GM12873 (cell line): ENCODE results near the gene RAD51B.

ENCODE experiments used
- TF ChIP-seq, protein P1 (sequence below): IDR thresholded peaks from 2 replicates; pipeline ENCODE4 v1.5.1; 2012; ENCODE audit warnings: low read depth, mild to moderate bottlenecking, moderate library complexity, low read length, control low read depth; ENCODE audit not compliant: insufficient read depth; ENCODE audit errors: missing control alignments

RAD51B gene

DNA sequence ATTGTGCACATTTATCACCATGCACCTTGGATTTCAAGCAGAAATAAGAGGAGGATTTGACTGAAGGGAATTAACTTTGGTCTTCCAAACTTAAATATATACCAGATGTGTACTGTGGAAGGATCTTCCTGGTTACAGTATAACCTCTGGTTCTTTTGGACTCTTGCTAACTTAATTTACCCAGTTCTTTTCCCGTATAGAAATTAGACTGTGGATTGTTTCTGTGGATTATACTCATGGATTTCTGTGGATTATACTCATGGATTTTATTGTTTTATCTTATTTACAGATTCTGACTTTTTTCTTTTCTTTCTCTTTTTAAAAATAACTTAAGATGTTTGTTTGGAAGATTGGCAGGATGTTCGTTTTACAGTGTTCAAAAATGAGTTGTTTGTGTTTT, 215.3 kb downstream of the RAD51B start:
- TF ChIP-seq, protein P1, sequence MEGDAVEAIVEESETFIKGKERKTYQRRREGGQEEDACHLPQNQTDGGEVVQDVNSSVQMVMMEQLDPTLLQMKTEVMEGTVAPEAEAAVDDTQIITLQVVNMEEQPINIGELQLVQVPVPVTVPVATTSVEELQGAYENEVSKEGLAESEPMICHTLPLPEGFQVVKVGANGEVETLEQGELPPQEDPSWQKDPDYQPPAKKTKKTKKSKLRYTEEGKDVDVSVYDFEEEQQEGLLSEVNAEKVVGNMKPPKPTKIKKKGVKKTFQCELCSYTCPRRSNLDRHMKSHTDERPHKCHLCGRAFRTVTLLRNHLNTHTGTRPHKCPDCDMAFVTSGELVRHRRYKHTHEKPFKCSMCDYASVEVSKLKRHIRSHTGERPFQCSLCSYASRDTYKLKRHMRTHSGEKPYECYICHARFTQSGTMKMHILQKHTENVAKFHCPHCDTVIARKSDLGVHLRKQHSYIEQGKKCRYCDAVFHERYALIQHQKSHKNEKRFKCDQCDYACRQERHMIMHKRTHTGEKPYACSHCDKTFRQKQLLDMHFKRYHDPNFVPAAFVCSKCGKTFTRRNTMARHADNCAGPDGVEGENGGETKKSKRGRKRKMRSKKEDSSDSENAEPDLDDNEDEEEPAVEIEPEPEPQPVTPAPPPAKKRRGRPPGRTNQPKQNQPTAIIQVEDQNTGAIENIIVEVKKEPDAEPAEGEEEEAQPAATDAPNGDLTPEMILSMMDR = no peak

DNA sequence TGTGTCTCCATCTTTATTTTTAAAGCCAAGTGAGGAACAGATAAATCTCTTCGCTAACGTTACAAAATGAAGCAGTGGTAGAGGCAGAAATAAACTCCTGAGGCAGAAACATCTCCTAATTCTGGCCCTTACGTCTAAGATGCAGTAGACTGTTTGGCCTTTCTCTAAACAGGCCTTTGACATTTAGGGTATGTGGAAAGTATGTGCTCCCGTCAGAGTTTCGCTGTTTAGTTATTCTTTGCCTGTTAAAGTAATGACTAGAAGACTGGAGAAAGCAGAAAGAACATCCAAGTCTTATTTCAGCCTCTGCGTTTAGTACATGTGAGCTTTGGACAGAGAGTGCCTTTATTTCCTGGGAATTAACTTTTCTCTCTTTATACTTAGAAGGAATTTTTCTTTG, 216.6 kb downstream of the RAD51B start:
- TF ChIP-seq, protein P1 = no peak

DNA sequence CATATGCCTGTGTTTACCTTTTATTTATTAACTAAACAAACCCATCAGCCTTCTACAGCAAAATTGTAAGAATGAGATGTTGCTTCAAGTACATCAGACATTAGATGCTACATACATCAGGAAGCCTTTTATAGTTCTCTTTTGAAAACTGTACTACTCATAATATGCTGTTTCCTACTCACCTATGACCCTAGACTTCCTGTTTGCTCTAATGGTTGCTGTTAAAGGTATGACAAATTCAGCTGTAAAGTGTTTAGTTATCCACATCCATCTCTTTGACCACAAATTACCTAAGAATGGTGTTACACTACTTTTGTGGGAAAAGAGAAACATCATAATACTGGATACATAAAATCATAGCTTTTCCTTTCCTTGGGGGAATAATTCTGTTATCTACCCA, 220.0 kb downstream of the RAD51B start:
- TF ChIP-seq, protein P1 = no peak

DNA sequence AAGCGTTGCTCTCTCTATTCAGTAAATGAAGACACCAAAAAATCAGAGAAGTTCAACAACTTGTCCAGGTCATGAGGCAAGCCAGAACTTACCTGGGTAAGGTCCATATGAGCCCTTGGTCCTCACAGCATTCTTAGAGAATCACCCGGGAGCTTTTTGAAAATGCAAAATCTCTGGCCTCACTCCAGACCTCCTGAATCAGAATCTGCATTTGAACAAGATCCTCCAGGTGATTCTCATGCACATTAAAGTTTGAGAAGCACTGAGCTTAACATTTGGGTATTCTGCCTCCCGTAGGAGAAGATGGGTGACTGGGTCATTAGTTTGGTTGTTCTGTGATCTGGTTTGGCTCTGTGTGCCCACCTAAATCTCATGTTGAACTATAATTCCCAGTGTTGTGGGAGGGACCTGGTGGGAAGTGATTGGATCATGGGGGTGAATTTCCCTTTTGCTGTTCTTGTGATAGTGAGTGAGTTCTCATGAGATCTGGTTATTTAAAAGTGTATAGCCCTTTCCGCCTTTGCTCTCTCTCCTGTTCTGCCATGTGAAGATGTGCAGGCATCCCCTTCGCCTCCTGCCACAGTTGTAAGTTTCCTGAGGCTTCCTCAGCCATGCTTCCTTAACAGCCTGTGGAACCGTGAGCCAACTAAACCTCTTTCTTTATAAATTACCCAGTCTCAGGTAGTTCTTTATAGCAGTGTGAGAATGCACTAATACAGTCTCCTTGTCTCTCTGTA, 221.2 kb downstream of the RAD51B start:
- TF ChIP-seq, protein P1 = no peak

DNA sequence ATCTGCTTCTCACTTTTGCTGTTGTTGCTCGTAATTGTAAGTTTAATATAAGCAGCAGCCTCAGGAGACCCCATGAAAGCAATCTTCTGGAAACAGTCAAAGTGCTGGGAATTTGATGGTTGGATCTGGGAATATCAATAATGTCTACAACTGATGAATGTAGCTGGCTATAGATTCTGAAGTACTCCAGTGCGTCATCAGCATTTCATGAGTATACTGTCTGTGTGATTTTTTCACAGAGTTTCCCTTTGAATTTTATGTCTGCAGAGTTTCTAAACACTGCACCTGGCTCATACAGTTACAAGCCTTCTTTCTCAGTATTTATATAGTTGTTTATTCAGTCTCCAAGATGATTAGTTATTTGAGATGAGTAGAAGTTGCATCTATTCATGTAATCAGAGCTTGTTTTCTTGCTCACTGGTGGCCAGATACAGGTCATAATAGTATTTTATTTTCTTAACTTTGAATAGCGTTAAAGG, 222.3 kb downstream of the RAD51B start:
- TF ChIP-seq, protein P1 = no peak

DNA sequence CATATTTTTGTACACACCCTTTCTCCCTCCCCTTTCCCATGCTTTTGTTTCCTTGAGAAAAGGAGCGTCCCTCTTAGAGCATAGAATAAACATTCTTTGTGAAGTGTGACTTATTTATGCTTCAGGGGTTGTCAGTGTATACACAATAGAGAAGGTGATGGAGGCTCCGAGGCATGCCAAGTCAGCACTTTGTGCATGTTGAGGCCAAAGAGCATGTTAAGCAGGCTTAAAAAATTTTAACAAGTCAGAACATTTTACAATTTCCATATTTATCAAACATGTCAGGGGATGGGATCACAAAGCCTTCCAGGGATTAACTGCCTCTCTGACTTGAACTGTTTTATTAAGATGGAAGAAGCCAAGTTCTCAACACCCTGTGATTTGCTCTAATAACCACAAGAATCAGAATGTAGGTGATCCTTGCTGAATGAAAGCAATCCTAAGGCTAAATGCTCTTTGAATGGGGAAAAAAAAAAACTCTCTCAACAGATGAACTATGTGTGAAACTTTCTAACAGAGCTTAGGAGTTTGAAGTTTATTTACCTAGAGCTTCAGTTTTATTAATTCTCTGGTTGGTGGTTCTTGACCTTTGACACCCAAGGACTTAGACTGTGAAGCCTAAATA, 223.1 kb downstream of the RAD51B start:
- TF ChIP-seq, protein P1 = no peak

DNA sequence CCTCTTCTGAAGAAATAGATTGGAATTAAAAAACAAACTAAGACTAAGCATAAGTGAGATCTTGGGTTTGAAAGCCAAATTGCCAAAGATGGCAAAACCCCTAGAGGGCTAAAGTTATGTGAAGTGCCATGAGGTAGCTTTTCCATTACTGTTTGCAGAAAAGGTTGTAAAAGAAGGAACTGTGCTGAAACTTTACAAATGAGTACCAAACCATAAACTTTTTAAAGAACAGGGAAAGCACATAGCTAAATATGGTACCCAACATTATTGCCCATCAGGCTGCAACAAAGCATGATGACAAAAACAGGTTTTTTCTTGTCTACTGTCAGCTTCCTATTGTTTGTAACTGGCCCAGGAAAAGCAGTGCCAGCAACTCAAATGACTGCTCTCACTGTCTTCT, 224.2 kb downstream of the RAD51B start:
- TF ChIP-seq, protein P1 = no peak
